ENCODE measurements around the gene BLVRB. TPM values are rescaled to one million over a fixed set of nuclear protein-coding genes. Genes with fewer than 3 reads are reported as not detected.
"Not testable (repeated sequence)": the region's sequence is repeated elsewhere in the genome, so short reads cannot be mapped to it uniquely, and the experiment has no call there.

BLVRB gene
- total RNA-seq, 3 donors from 2014 or later: 206 to 322 (median 284) TPM

GRCh38 chr19:40431698-40432097, 33.8 kb downstream of the BLVRB start:
- H3K27ac ChIP-seq: peak overlapping the region in 1 of 2 donors; percentile 92
- no peaks in the 10 kb centered on the region for H3K36me3 ChIP-seq
- no peak overlapping the region for H3K4me3 ChIP-seq
- TF ChIP-seq POLR2AphosphoS5 (IDR thresholded peaks at IDR 0.05) (no peak), POLR2A (IDR thresholded peaks at IDR 0.05) (no peak), CTCF (IDR thresholded peaks at IDR 0.05) (no peak)
- H3K27me3 ChIP-seq: no peaks in the 10 kb centered on the region
- H3K4me1 ChIP-seq: no peaks in the 10 kb centered on the region
- intact Hi-C loops (cut with DNase I; ENCODE audit: low total_unique reads): no loop called here
- DNase-seq (ENCODE audit: low spot score in 2 of 2): no peak
- H3K9me3 ChIP-seq: no peaks in the 10 kb centered on the region

GRCh38 chr19:40430242-40430641, 35.3 kb downstream of the BLVRB start:
- intact Hi-C loops (cut with DNase I; ENCODE audit: low total_unique reads); H3K27ac ChIP-seq; DNase-seq (ENCODE audit: low spot score in 2 of 2): not testable (repeated sequence)

GRCh38 chr19:40428197-40428596, 37.3 kb downstream of the BLVRB start:
- H3K27me3 ChIP-seq; intact Hi-C loops (cut with DNase I; ENCODE audit: low total_unique reads); H3K4me1 ChIP-seq; H3K4me3 ChIP-seq; H3K36me3 ChIP-seq; DNase-seq (ENCODE audit: low spot score in 2 of 2); H3K27ac ChIP-seq; H3K9me3 ChIP-seq: not testable (repeated sequence)

More at GRCh38 chr19:40430242-40430641, 35.3 kb downstream of the BLVRB start:
- not testable (repeated sequence) for H3K27me3 ChIP-seq, H3K9me3 ChIP-seq, H3K4me3 ChIP-seq, H3K4me1 ChIP-seq, H3K36me3 ChIP-seq

- Histone ChIP-seq H3K9me3 (no peaks in the 10 kb centered on the region), H3K36me3 (no peaks in the 10 kb centered on the region), H3K27me3 (no peaks in the 10 kb centered on the region), H3K4me1 (peaks cover 6 to 16% of the 10 kb centered on the region in 2 donors), H3K4me3 (peak within 1 kb of the TSS; percentile 65 to 91 (median 84)), H3K27ac (peak within 1 kb of the TSS; percentile 97 to 99)
- intact Hi-C loops (cut with DNase I; ENCODE audit: low total_unique reads): no loop called here
- TF ChIP-seq POLR2AphosphoS5 (IDR thresholded peaks at IDR 0.05) (peak; percentile 94 to 98 (median 98)), CTCF (IDR thresholded peaks at IDR 0.05) (peak; percentile 70 to 92 (median 75)), POLR2A (IDR thresholded peaks at IDR 0.05) (peak; percentile 96)
- DNase-seq (ENCODE audit: low spot score in 2 of 2): peak; percentile 100
Measured at GRCh38 chr19:40425450-40426287, 39.9 kb downstream of the BLVRB start, which contains the start of gene SERTAD1. Gene SERTAD1 (minus strand): TSS chr19:40425992. CDS start chr19:40423546, 2,446 bp downstream.

GRCh38 chr19:40424637-40425449, 40.7 kb downstream of the BLVRB start:
- TF ChIP-seq CTCF (IDR thresholded peaks at IDR 0.05) (no peak), POLR2A (IDR thresholded peaks at IDR 0.05) (no peak), POLR2AphosphoS5 (IDR thresholded peaks at IDR 0.05) (no peak)
- H3K27me3 ChIP-seq: no peaks in the 10 kb centered on the region
- H3K27ac ChIP-seq: peak overlapping the region; percentile 97 to 99
- intact Hi-C loops (cut with DNase I; ENCODE audit: low total_unique reads): no loop called here
- H3K9me3 ChIP-seq: no peaks in the 10 kb centered on the region
- peak overlapping the region; percentile 65 to 91 (median 84) for H3K4me3 ChIP-seq
- DNase-seq (ENCODE audit: low spot score in 2 of 2): no peak
- peaks cover 6 to 16% of the 10 kb centered on the region in 2 donors for H3K4me1 ChIP-seq
- no peaks in the 10 kb centered on the region for H3K36me3 ChIP-seq

Measured in breast epithelium (tissue), 4 donors.